ENCODE measurements around the gene LY6G5C. TPM values are rescaled to one million over a fixed set of nuclear protein-coding genes. Genes with fewer than 3 reads are reported as not detected.
A peak's percentile ranks its signal among the peaks of the same experiment; 100 is the strongest.

Gene LY6G5C
- total RNA-seq, 2 experiments from 2014 or later: 4.3 to 5.5 TPM

- peaks cover 8% of the 10 kb centered on the region for H3K27me3 Mint-ChIP-seq (ENCODE audit: low read depth)
- peak within 1 kb of the TSS; percentile 25 for H3K4me3 Mint-ChIP-seq
- H3K4me1 Mint-ChIP-seq (ENCODE audit: low read depth): peaks cover 43% of the 10 kb centered on the region
- DNase-seq: peak; percentile 39
- CTCF ChIA-PET: interaction anchor here (0.8 to 2.4 kb wide), 3 partner anchors 9 to 107 kb away, joined by 3 to 7 read pairs (median 4); no protein-coding TSS in a partner anchor
- no peak for ATAC-seq
- POLR2A ChIA-PET: interaction anchor here (1.0 to 3.5 kb wide), 3 partner anchors 12 to 17 kb away, joined by 3 to 14 read pairs (median 9); partner anchors contain the start of gene MSH5
- no peaks in the 10 kb centered on the region for H3K9me3 Mint-ChIP-seq (ENCODE audit: insufficient read depth)
- H3K36me3 Mint-ChIP-seq (ENCODE audit: low read depth): peaks cover 24% of the 10 kb centered on the region
- H3K27ac Mint-ChIP-seq: peak within 1 kb of the TSS; percentile 85
Measured at GRCh38 chr6:31723245-31723979, 42.5 kb upstream of the LY6G5C start, which contains the start of gene MPIG6B. Gene MPIG6B, plus strand, starts transcription at chr6:31723373. Its CDS starts 11 bp downstream, at chr6:31723384.

GRCh38 chr6:31722173-31722572 lies 41.3 kb upstream of the LY6G5C start:
- H3K27me3 Mint-ChIP-seq (ENCODE audit: low read depth): peaks cover 8% of the 10 kb centered on the region
- POLR2A ChIA-PET: interaction anchor here (3.5 kb wide), 1 partner anchor 18 kb away, joined by 14 read pairs; the partner anchor contains the start of gene MSH5

GRCh38 chr6:31721351-31722020 lies 40.6 kb upstream of the LY6G5C start, which contains the start of gene LY6G6C:
Gene LY6G6C, minus strand, starts transcription at chr6:31721746. Its CDS starts 67 bp downstream, at chr6:31721679.
- DNase-seq (no peak), ATAC-seq (no peak)
- H3K4me3 Mint-ChIP-seq: no peak within 1 kb of the TSS
- peaks cover 8% of the 10 kb centered on the region for H3K36me3 Mint-ChIP-seq (ENCODE audit: low read depth)
- H3K9me3 Mint-ChIP-seq (ENCODE audit: insufficient read depth): no peaks in the 10 kb centered on the region
- CTCF ChIA-PET: no interaction called here
- H3K27me3 Mint-ChIP-seq (ENCODE audit: low read depth): peaks cover 8% of the 10 kb centered on the region
- peak within 1 kb of the TSS; percentile 40 for H3K27ac Mint-ChIP-seq
- POLR2A ChIA-PET: interaction anchor here (1.8 to 3.5 kb wide), 2 partner anchors 9 to 19 kb away, joined by 5 to 14 read pairs; partner anchors contain the start of gene MSH5
- H3K4me1 Mint-ChIP-seq (ENCODE audit: low read depth): peaks cover 25% of the 10 kb centered on the region

More at GRCh38 chr6:31722173-31722572, 41.3 kb upstream of the LY6G5C start:
- Mint-ChIP-seq H3K27ac (peak overlapping the region; percentile 40), H3K4me3 (no peak overlapping the region), H3K4me1 (ENCODE audit: low read depth) (peaks cover 32% of the 10 kb centered on the region), H3K9me3 (ENCODE audit: insufficient read depth) (no peaks in the 10 kb centered on the region), H3K36me3 (ENCODE audit: low read depth) (peaks cover 14% of the 10 kb centered on the region)
- no peak for ATAC-seq
- CTCF ChIA-PET: interaction anchor here (2.4 kb wide), 1 partner anchor 48 kb away, joined by 7 read pairs; no protein-coding TSS in a partner anchor
- DNase-seq: no peak

GRCh38 chr6:31720196-31720770 lies 39.4 kb upstream of the LY6G5C start:
- H3K4me1 Mint-ChIP-seq (ENCODE audit: low read depth): peaks cover 15% of the 10 kb centered on the region
- H3K27me3 Mint-ChIP-seq (ENCODE audit: low read depth): peaks cover 8% of the 10 kb centered on the region
- no peaks in the 10 kb centered on the region for H3K36me3 Mint-ChIP-seq (ENCODE audit: low read depth)
- H3K4me3 Mint-ChIP-seq: no peak overlapping the region
- ChIA-PET POLR2A (interaction anchor here (1.8 kb wide), 1 partner anchor 10 kb away, joined by 5 read pairs; no protein-coding TSS in a partner anchor), CTCF (no interaction called here)
- DNase-seq (no peak), ATAC-seq (no peak)
- H3K27ac Mint-ChIP-seq: no peak overlapping the region
- no peaks in the 10 kb centered on the region for H3K9me3 Mint-ChIP-seq (ENCODE audit: insufficient read depth)

- Mint-ChIP-seq H3K27ac (no peak overlapping the region), H3K27me3 (ENCODE audit: low read depth) (peaks cover 12% of the 10 kb centered on the region), H3K36me3 (ENCODE audit: low read depth) (no peaks in the 10 kb centered on the region), H3K4me3 (no peak overlapping the region), H3K9me3 (ENCODE audit: insufficient read depth) (no peaks in the 10 kb centered on the region), H3K4me1 (ENCODE audit: low read depth) (peaks cover 17% of the 10 kb centered on the region)
- ChIA-PET CTCF (no interaction called here), POLR2A (no interaction called here)
- DNase-seq (no peak), ATAC-seq (no peak)
Measured at GRCh38 chr6:31719001-31719400, 38.1 kb upstream of the LY6G5C start.

GRCh38 chr6:31718265-31718664 lies 37.4 kb upstream of the LY6G5C start:
- H3K4me3 Mint-ChIP-seq: no peak overlapping the region
- ChIA-PET POLR2A (no interaction called here), CTCF (no interaction called here)
- DNase-seq (no peak), ATAC-seq (no peak)
- H3K9me3 Mint-ChIP-seq (ENCODE audit: insufficient read depth): no peaks in the 10 kb centered on the region
- H3K27me3 Mint-ChIP-seq (ENCODE audit: low read depth): peaks cover 14% of the 10 kb centered on the region
- no peak overlapping the region for H3K27ac Mint-ChIP-seq
- H3K36me3 Mint-ChIP-seq (ENCODE audit: low read depth): no peaks in the 10 kb centered on the region
- peaks cover 11% of the 10 kb centered on the region for H3K4me1 Mint-ChIP-seq (ENCODE audit: low read depth)

GRCh38 chr6:31717499-31718222 lies 36.8 kb upstream of the LY6G5C start:
- Mint-ChIP-seq H3K36me3 (ENCODE audit: low read depth) (no peaks in the 10 kb centered on the region), H3K27ac (no peak overlapping the region), H3K9me3 (ENCODE audit: insufficient read depth) (no peaks in the 10 kb centered on the region), H3K27me3 (ENCODE audit: low read depth) (peaks cover 18% of the 10 kb centered on the region), H3K4me1 (ENCODE audit: low read depth) (peaks cover 6% of the 10 kb centered on the region), H3K4me3 (no peak overlapping the region)
- ATAC-seq (no peak), DNase-seq (no peak)
- POLR2A ChIA-PET: interaction anchor here (0.6 kb wide), 1 partner anchor 8 kb away, joined by 4 read pairs; no protein-coding TSS in a partner anchor
- CTCF ChIA-PET: no interaction called here

GRCh38 chr6:31715022-31715958 lies 34.4 kb upstream of the LY6G5C start, which contains the start of gene LY6G6D:
Gene LY6G6D, plus strand, starts transcription at chr6:31715348. Its CDS starts 8 bp downstream, at chr6:31715356.
- H3K4me1 Mint-ChIP-seq (ENCODE audit: low read depth): peaks cover 23% of the 10 kb centered on the region
- no peak within 1 kb of the TSS for H3K27ac Mint-ChIP-seq
- H3K9me3 Mint-ChIP-seq (ENCODE audit: insufficient read depth): no peaks in the 10 kb centered on the region
- no peaks in the 10 kb centered on the region for H3K36me3 Mint-ChIP-seq (ENCODE audit: low read depth)
- ATAC-seq: no peak
- H3K27me3 Mint-ChIP-seq (ENCODE audit: low read depth): peaks cover 11% of the 10 kb centered on the region
- ChIA-PET POLR2A (interaction anchor here (0.6 to 0.8 kb wide), 4 partner anchors 12 to 115 kb away, joined by 3 to 4 read pairs (median 3); partner anchors contain the start of genes ABHD16A, C6orf47 and CLIC1), CTCF (interaction anchor here (1.3 to 3.0 kb wide), 2 partner anchors 14 to 34 kb away, joined by 3 to 8 read pairs; partner anchors contain the start of genes DDAH2 and LY6G5C)
- no peak for DNase-seq
- no peak within 1 kb of the TSS for H3K4me3 Mint-ChIP-seq

GRCh38 chr6:31713991-31714684 lies 33.3 kb upstream of the LY6G5C start:
- no peak overlapping the region for H3K27ac Mint-ChIP-seq
- no peaks in the 10 kb centered on the region for H3K36me3 Mint-ChIP-seq (ENCODE audit: low read depth)
- H3K4me3 Mint-ChIP-seq: no peak overlapping the region
- no peak for DNase-seq
- CTCF ChIA-PET: interaction anchor here (0.8 to 3.0 kb wide), 4 partner anchors 9 to 56 kb away, joined by 3 to 8 read pairs (median 3); partner anchors contain the start of genes DDAH2, MPIG6B and MSH5
- H3K9me3 Mint-ChIP-seq (ENCODE audit: insufficient read depth): no peaks in the 10 kb centered on the region
- no peak for ATAC-seq
- POLR2A ChIA-PET: interaction anchor here (0.8 to 2.1 kb wide), 2 partner anchors 11 to 22 kb away, joined by 3 to 10 read pairs; partner anchors contain the start of genes ABHD16A and CLIC1
- peaks cover 10% of the 10 kb centered on the region for H3K27me3 Mint-ChIP-seq (ENCODE audit: low read depth)
- H3K4me1 Mint-ChIP-seq (ENCODE audit: low read depth): peaks cover 24% of the 10 kb centered on the region

Measured in activated CD8-positive, alpha-beta T cell treated with anti-CD3 and anti-CD28 coated beads, Interleukin-2, amount 10 ng/mL, durations not matched to agents 7 days and 5 days (primary cell).